Glomerular visceral epithelial cell (primary cell): Measurements from ENCODE around the gene SUSD3.

Experiments
- DNase-seq: peaks from one replicate; pipeline ENCODE4 v3.0.0-alpha.2; 2016; ENCODE audit errors: extremely low spot score

SUSD3 gene

GRCh38 chr9:93052791-93053540 is 5.5 kb upstream of the SUSD3 start:
- DNase-seq: no peak

- DNase-seq: no peak
Observed at GRCh38 chr9:93053781-93054331, 4.6 kb upstream of the SUSD3 start.

GRCh38 chr9:93054758-93055704 is 3.5 kb upstream of the SUSD3 start:
- no peak for DNase-seq

GRCh38 chr9:93057042-93057702 is 1.3 kb upstream of the SUSD3 start:
- DNase-seq: no peak

GRCh38 chr9:93057703-93058354 is 672 bp upstream of the SUSD3 start:
- DNase-seq: no peak

- no peak for DNase-seq
Observed at GRCh38 chr9:93059011-93059714, 662 bp downstream of the SUSD3 start.

GRCh38 chr9:93059715-93060578 is 1.4 kb downstream of the SUSD3 start:
- DNase-seq: no peak

GRCh38 chr9:93060746-93061259 is 2.3 kb downstream of the SUSD3 start:
- peak; percentile 53 for DNase-seq

GRCh38 chr9:93061260-93061751 is 2.8 kb downstream of the SUSD3 start:
- DNase-seq: no peak

- no peak for DNase-seq
Observed at GRCh38 chr9:93061791-93062763, 3.6 kb downstream of the SUSD3 start.

- peak; percentile 77 for DNase-seq
Observed at GRCh38 chr9:93064392-93065134, 6.1 kb downstream of the SUSD3 start.

GRCh38 chr9:93065135-93065720 is 6.7 kb downstream of the SUSD3 start:
- no peak for DNase-seq

- no peak for DNase-seq
Observed at GRCh38 chr9:93066978-93067603, 8.6 kb downstream of the SUSD3 start.

- no peak for DNase-seq
Observed at GRCh38 chr9:93068956-93069355, 10.5 kb downstream of the SUSD3 start.

GRCh38 chr9:93071464-93071863 is 13.0 kb downstream of the SUSD3 start:
- DNase-seq: no peak

GRCh38 chr9:93072383-93072795 is 13.9 kb downstream of the SUSD3 start:
- DNase-seq: no peak
